NT2/D1 (cell line): ENCODE data around the gene BRPF1.

Experiments
- SUZ12 ChIP-seq: IDR thresholded peaks from 2 replicates; pipeline ENCODE4 v1.6.1; 2011; ENCODE audit not compliant: insufficient read length, insufficient read depth; ENCODE audit errors: extremely low read depth
- YY1 ChIP-seq: IDR thresholded peaks from 2 replicates; pipeline ENCODE4 v1.6.1; 2011; ENCODE audit not compliant: insufficient read length, insufficient read depth
- ZNF274 ChIP-seq: IDR thresholded peaks from 2 replicates; pipeline ENCODE4 v1.6.1; 2011; ENCODE audit warnings: mild to moderate bottlenecking, low read depth, low read length

DNA sequence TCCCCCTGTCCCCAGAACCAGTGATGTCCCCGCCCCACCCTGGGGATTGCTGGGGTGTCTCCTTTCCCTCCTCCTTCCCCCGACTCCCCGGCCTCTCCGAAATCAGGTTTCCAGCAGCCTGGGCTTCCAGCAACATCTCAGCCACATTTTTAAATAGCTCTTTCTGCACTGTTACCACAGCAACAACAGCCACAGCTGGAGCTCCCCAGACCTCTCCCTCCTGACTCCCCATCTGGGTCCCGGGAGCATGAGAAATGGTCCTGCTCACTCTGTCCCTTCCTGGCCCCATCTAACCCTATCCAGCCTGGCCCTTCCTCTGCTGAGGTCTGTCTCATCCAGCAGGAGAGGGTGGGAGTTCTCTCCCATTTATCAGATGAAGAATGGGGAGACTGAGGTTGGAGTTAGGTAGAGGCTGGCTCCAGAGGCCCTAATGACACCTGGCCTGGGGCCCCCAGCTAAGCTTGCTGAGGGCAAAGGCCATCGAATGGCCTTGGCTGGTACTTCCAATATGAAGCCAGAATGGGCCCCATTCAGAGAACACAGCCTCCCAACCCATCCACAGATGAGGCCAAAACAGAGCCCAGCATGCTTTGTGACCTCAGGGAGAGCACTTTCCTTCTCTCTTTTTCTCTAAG, 36.7 kb downstream of the BRPF1 start:
- TF ChIP-seq SUZ12 (no peak), ZNF274 (no peak), YY1 (no peak)
